ENCODE measurements around the gene ATP7B.

Gene ATP7B

GRCh38 chr13:51894239-51894638 is 117.0 kb downstream of the ATP7B start:
- DNase-seq (ENCODE audit: low read depth in 2 of 2), result no peak

- DNase-seq (ENCODE audit: low read depth in 2 of 2), result no peak
Observed at GRCh38 chr13:51892657-51893056, 118.6 kb downstream of the ATP7B start.

GRCh38 chr13:51887468-51887867 is 123.8 kb downstream of the ATP7B start:
- DNase-seq (ENCODE audit: low read depth in 2 of 2), result no peak

GRCh38 chr13:51885651-51886050 is 125.6 kb downstream of the ATP7B start:
- no peak for DNase-seq (ENCODE audit: low read depth in 2 of 2)

GRCh38 chr13:51883226-51883600 is 128.0 kb downstream of the ATP7B start:
- no peak for DNase-seq (ENCODE audit: low read depth in 2 of 2)

Measured in fibroblast of skin of left biceps (primary cell).